AG04449 (cell line): ENCODE results near the gene POTEJ.
"Not testable (repeated sequence)": the region's sequence is repeated elsewhere in the genome, so short reads cannot be mapped to it uniquely, and the experiment has no call there.

Source experiments
- CTCF ChIA-PET: fragments of 350-600 bp; formaldehyde crosslinking; extraction: SDS; loops from one replicate; lab custom pipeline; 2021; ENCODE audit warnings: antibody characterized with exemption; lab: Yijun Ruan, JAX
- POLR2A ChIA-PET: fragments of 400-600, 350-600 bp; formaldehyde crosslinking; extraction: SDS; loops from one replicate; lab custom pipeline; 2020; ENCODE audit warnings: antibody characterized with exemption, inconsistent platforms; lab: Yijun Ruan, JAX
- DNase-seq: peaks from one replicate; pipeline ENCODE4 v3.0.0-alpha.2; 2010; ENCODE audit warnings: low read depth, low spot score
- H3K4me3 ChIP-seq: 2 replicates; pipeline ENCODE4 v1.5.1; 2011; ENCODE audit warnings: low read depth, mild to moderate bottlenecking, control low read depth, low read length

POTEJ gene

DNA sequence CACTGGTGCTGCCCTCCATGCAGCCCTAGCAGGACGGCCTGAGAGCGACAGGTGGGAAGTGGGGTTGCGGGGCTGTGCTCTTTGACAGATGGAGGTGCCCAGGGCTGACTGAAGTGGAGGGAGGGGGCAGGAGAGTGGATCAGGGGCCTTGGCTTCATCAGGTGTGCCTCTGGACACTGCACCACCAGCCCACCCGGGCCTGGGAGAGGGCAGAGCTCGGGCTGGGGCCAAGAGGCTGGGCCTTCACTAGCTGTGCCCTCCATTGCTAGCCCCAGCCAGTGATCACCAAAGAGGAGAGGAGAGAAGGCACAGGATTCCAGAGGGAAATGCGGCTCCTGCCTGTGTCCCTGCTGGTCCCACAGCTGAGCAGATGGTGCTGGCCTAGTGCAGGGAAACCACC is 14.5 kb upstream of the POTEJ start:
- POLR2A ChIA-PET, H3K4me3 ChIP-seq, DNase-seq, CTCF ChIA-PET: not testable (repeated sequence)

- POLR2A ChIA-PET, CTCF ChIA-PET, DNase-seq, H3K4me3 ChIP-seq: not testable (repeated sequence)
Measured at GRCh38 chr2:130597994-130598393, 13.2 kb upstream of the POTEJ start.

DNA sequence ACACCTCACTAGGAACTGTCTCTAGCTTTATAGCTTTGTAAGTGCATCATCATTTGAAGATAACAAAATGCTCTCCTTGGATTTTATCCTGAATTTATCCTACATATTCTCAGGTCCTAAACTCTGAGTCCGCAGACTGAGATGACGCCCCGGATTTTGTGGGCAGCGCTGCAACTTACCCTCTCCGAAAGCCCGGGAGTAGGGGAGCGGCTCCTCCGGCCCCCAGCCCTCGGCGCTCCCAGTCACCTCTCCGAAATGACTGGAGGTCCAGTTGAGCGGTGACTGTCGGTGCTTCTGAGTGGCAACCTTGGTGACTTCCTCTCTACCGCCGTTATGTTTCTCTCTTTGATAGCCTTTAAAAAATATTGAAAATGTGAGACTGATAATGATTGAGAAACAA is 12.8 kb upstream of the POTEJ start:
- POLR2A ChIA-PET, DNase-seq, H3K4me3 ChIP-seq, CTCF ChIA-PET: not testable (repeated sequence)

DNA sequence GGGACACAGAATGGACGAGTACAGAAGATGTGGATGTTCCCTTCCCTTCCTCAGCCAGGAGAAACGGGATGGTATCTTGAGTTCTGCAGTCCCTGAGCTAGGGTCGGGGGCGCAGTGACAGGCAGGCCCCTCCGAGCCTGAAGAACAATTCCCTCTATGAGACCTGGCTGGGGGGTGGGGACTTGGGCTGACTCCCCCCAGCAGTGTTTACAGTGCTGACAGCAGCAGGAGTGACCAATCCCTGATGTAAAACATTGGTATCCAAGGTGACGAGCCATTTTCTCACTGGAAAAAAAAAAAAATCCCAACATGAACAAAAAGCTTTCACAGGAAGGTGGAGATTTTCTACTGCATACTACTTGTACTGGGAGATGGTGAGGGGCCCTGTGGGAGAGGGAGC is 11.8 kb upstream of the POTEJ start, which contains the start of gene CFC1:
TSS of gene CFC1 (minus strand) at position 183 of the 400 bp plus-strand sequence. CDS start 288 bp downstream, outside the sequence.
- POLR2A ChIA-PET, DNase-seq, CTCF ChIA-PET, H3K4me3 ChIP-seq: not testable (repeated sequence)

- CTCF ChIA-PET, DNase-seq, H3K4me3 ChIP-seq, POLR2A ChIA-PET: not testable (repeated sequence)
Measured at GRCh38 chr2:130599926-130600325, 11.3 kb upstream of the POTEJ start.

DNA sequence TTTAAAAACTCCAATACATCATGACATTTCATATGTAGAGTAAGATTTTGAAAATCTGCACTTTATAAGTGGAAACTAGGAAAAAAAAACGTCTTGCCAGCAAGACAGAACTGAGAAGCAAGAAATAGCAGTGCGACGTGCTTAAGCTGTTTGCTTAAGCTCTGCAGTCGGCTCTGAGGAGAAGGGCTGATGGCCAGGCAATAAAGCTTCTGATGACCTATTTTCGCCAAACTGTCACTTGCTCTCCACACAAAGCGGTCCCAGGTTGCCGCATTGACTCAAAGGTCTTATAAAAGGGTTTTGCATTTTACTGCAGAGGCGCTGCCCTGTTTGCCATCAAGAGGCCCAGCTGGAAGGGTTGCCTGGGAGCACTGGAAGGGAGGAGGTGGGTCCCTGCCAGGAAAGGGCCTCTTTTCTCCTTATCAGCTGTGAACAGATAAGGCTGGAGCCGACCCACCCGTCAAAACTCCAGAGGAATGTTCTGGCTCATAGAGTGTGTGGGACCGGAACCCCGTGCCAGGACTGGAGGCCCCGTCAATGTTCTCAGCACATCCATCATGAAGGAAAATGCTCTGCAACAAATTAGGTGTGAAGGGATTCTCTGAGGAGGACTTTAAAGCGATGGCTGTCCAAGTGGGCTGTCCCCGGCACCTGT is 9.5 kb upstream of the POTEJ start:
- POLR2A ChIA-PET, DNase-seq: not testable (repeated sequence)

GRCh38 chr2:130608276-130609001 is 2.8 kb upstream of the POTEJ start:
- CTCF ChIA-PET, DNase-seq, POLR2A ChIA-PET, H3K4me3 ChIP-seq: not testable (repeated sequence)

More for the DNA sequence above, 9.5 kb upstream of the POTEJ start:
- H3K4me3 ChIP-seq, CTCF ChIA-PET: not testable (repeated sequence)

DNA sequence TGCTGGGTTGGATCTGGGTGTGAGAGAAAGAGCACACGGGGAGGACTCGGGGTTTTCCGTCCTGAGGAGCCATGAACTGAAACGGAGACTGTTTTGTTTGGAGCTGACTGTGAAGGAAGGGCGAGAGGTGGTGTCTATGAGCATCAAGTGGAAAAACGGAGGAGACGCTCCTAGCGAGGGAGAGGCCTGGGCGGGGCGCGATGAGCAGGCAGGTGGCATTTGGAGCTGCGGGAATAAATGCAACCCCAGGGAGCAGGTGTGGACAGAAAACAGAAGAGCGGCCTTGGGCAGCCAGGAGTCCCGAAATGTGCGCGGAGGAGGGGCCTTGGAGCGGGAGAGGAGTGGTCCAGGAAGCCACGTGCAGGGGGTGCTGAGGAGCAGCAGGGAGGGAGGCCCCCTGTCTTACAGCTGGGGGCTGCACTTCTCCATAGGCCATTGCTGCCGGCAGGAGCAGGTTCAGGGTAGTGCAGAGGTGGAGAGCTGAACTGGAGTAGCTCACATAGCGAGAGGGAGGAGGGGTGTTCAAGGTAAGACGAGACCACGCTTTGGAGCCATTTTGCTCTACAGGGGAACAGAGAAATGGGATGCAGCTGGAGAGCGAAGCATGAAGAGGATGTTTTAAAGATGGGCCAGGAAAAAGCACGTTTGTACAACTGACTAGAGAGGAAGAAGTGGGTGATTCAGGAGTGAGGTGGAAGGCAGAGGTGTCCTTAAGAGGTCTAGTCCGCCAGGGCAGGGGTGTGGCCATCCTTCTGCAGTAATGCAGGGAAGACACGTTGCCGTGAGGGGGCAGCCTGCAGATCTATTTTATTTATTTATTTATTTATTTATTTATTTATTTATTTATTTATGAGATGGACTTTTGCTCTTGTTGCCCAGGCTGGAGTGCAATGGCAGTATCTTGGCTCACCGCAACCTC is 2.0 kb upstream of the POTEJ start:
- CTCF ChIA-PET, POLR2A ChIA-PET, DNase-seq, H3K4me3 ChIP-seq: not testable (repeated sequence)

GRCh38 chr2:130610486-130610885 is 754 bp upstream of the POTEJ start:
- CTCF ChIA-PET, H3K4me3 ChIP-seq, DNase-seq, POLR2A ChIA-PET: not testable (repeated sequence)

- CTCF ChIA-PET, POLR2A ChIA-PET, DNase-seq, H3K4me3 ChIP-seq: not testable (repeated sequence)
Measured at GRCh38 chr2:130628784-130629475, 17.7 kb downstream of the POTEJ start.

- CTCF ChIA-PET, DNase-seq, H3K4me3 ChIP-seq, POLR2A ChIA-PET: not testable (repeated sequence)
Measured at GRCh38 chr2:130638973-130639372, 27.7 kb downstream of the POTEJ start.

- POLR2A ChIA-PET, CTCF ChIA-PET, DNase-seq, H3K4me3 ChIP-seq: not testable (repeated sequence)
Measured at GRCh38 chr2:130641688-130642087, 30.4 kb downstream of the POTEJ start.

DNA sequence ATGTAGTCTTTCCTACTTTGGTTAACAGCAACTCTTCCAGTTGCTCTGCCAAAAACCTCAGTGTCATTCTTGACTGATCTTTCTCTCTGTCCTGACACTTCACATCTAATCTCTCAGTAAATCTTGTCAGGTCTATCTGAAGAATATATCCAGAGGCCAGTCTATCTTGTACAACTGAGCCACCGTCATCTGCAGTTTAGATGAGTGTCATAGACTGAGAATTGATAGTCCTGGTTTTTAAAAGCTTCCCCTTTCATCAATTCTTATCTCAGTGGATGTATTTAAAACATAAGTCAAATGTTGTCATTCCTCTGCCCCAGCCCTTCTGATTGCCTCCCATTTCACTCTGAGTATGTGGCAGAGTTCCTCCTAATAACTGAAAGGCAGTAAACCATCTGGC is 38.0 kb downstream of the POTEJ start:
- DNase-seq, H3K4me3 ChIP-seq, POLR2A ChIA-PET, CTCF ChIA-PET: not testable (repeated sequence)

DNA sequence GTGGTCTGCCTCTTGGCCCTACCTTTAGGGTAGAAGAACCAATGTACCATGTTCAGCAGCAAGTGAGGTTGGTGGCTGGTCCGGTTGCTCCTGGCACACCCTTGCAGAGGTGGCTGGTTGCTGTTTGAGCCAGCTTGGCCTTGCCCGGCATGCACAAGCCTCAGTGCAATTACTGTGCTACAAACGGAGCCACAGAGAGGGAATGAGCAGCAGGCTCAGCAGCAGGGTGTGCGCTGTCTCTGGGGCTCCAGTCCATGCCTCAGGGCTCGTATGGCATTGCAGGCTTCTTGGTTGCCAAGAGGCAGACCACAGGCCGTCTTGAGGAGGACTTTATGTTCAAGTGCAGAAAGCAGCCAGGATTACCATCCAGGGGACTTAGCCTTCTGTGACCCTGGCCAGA is 53.3 kb downstream of the POTEJ start:
- DNase-seq, POLR2A ChIA-PET, CTCF ChIA-PET, H3K4me3 ChIP-seq: not testable (repeated sequence)

DNA sequence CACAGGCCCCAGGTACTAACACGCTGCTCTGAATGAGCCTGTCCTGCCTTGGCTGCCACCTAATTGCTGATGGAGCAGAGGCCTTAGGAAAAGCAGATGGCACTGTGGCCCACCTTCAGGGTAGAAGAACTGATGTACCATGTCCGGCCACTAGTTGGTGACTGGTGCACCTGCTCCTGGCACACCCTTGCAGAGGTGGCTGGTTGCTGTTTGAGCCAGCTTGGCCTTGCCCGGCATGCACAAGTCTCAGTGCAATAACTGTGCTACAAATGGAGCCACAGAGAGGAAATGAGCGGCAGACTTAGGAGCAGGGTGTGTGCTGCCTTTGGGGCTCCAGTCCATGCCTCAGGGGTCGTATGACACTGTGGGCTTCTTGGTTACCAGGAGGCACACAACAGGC is 54.4 kb downstream of the POTEJ start:
- DNase-seq, CTCF ChIA-PET, POLR2A ChIA-PET, H3K4me3 ChIP-seq: not testable (repeated sequence)

DNA sequence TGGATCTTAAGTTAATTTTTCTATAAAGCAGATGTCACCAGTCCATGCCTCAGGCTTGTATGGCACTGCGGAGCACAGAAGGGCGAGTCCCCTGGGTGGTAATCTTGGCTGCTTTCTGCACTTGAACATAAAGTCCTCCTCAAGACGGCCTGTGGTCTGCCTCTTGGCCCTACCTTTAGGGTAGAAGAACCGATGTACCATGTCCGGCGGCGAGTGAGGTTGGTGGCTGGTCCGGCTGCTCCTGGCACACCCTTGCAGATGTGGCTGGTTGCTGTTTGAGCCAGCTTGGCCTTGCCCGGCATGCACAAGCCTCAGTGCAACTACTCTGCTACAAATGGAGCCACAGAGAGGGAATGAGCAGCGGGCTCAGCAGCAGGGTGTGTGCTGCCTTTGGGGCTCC is 56.3 kb downstream of the POTEJ start:
- DNase-seq, CTCF ChIA-PET, H3K4me3 ChIP-seq, POLR2A ChIA-PET: not testable (repeated sequence)
